HCT116 (cell line): ENCODE data around the gene MRPL24.
A peak's percentile ranks its signal among the peaks of the same experiment; 100 is the strongest.

Experiments
- EZH2 ChIP-seq: fragments of 200-600 bp; sonication (generic); IDR thresholded peaks from 2 replicates; pipeline ENCODE4 v1.6.1; 2017; ENCODE audit warnings: antibody characterized with exemption, mixed run types
- POLR2A ChIP-seq: IDR thresholded peaks from 2 replicates; pipeline ENCODE4 v1.7.0; 2011; ENCODE audit warnings: borderline replicate concordance; ENCODE audit not compliant: insufficient read depth, insufficient read length; ENCODE audit errors: extremely low read depth
- POLR2AphosphoS5 ChIP-seq: IDR thresholded peaks from 2 replicates; pipeline ENCODE4 v1.6.1; 2011; ENCODE audit warnings: mild to moderate bottlenecking, low read depth, low read length, moderate library complexity
- RAD21 ChIP-seq: IDR thresholded peaks from 2 replicates; pipeline ENCODE4 v1.6.1; 2012; ENCODE audit warnings: low read depth, mild to moderate bottlenecking
- REST ChIP-seq: IDR thresholded peaks from 2 replicates; pipeline ENCODE4 v1.6.1; 2012; ENCODE audit warnings: low read depth
- SIN3A ChIP-seq: IDR thresholded peaks from 2 replicates; pipeline ENCODE4 v1.6.1; 2012; ENCODE audit warnings: low read depth
- ZFX ChIP-seq: fragments of 450-650 bp; IDR thresholded peaks from 2 replicates; pipeline ENCODE4 v1.6.1; 2017
- ZNF274 ChIP-seq: fragments of 200-500 bp; sonication (Bioruptor generic); IDR thresholded peaks from 2 replicates; pipeline ENCODE4 v1.6.1; 2014; ENCODE audit warnings: mild to moderate bottlenecking, low read depth, low read length, inconsistent platforms
- TF ChIP-seq, protein P1 (sequence below), 3 experiments: fragments of 200-600 bp in 1 of 3; sonication (generic) in 1 of 3; IDR thresholded peaks in 2 of 3; conservative IDR thresholded peaks in 1 of 3; 2 replicates each; pipeline ENCODE4 v1.5.1; 2012 to 2017; ENCODE audit warnings: low read depth in 2 of 3, low read length in 2 of 3, antibody characterized with exemption in 1 of 3, borderline replicate concordance in 1 of 3, control low read depth in 1 of 3, mild to moderate bottlenecking in 1 of 3, mixed read lengths in 1 of 3, mixed run types in 1 of 3, moderate library complexity in 1 of 3; ENCODE audit not compliant: insufficient read depth in 1 of 3
- TF ChIP-seq, protein P2 (sequence below): IDR thresholded peaks from 2 replicates; pipeline ENCODE4 v1.6.1; 2012

- TF ChIP-seq, protein P1, sequence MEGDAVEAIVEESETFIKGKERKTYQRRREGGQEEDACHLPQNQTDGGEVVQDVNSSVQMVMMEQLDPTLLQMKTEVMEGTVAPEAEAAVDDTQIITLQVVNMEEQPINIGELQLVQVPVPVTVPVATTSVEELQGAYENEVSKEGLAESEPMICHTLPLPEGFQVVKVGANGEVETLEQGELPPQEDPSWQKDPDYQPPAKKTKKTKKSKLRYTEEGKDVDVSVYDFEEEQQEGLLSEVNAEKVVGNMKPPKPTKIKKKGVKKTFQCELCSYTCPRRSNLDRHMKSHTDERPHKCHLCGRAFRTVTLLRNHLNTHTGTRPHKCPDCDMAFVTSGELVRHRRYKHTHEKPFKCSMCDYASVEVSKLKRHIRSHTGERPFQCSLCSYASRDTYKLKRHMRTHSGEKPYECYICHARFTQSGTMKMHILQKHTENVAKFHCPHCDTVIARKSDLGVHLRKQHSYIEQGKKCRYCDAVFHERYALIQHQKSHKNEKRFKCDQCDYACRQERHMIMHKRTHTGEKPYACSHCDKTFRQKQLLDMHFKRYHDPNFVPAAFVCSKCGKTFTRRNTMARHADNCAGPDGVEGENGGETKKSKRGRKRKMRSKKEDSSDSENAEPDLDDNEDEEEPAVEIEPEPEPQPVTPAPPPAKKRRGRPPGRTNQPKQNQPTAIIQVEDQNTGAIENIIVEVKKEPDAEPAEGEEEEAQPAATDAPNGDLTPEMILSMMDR (IDR thresholded peaks at IDR 0.05 in 2 of 3, conservative IDR thresholded peaks at IDR 0.05 in 1 of 3; ENCODE audit: borderline replicate concordance in 1 of 3, insufficient read depth in 1 of 3, low read depth in 2 of 3, low read length in 2 of 3): peak in 2 of 3 experiments; percentile 72 to 76; a peak in 4 of 6 replicates
- TF ChIP-seq POLR2AphosphoS5 (no peak), RAD21 (no peak), ZNF274 (no peak), EZH2 (no peak), POLR2A (no peak), REST (no peak), ZFX (no peak), SIN3A (no peak)
- TF ChIP-seq, protein P2, sequence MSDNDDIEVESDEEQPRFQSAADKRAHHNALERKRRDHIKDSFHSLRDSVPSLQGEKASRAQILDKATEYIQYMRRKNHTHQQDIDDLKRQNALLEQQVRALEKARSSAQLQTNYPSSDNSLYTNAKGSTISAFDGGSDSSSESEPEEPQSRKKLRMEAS: no peak
Measured at GRCh38 chr1:156726549-156727226, 14.2 kb downstream of the MRPL24 start.
